ENCODE results near the gene GPATCH2. TPM values are rescaled to one million over a fixed set of nuclear protein-coding genes. Genes with fewer than 3 reads are reported as not detected.

GPATCH2 gene
- total and polyA plus RNA-seq, 10 of the 15 experiments (the other 5 are each of a cell fraction or from before 2014, with no cell fraction given), result 3.2 to 12.2 (median 5.4) TPM

- no peaks in the 10 kb centered on the region for H3K9me3 ChIP-seq (replicated peaks; ENCODE audit: control insufficient read depth, insufficient read depth, low read length)
- no peak overlapping the region for H3K4me2 ChIP-seq (ENCODE audit: control insufficient read depth, insufficient read depth)
- no peaks in the 10 kb centered on the region for H4K20me1 ChIP-seq (ENCODE audit: control insufficient read depth, insufficient read depth)
- in situ Hi-C loops (cut with MboI) (no loop called here), intact Hi-C loops (cut with micrococcal nuclease; ENCODE audit: unreplicated experiment) (no loop called here)
- ChIA-PET SMC1A (ENCODE audit: uncharacterized antibody, unreplicated experiment) (interaction anchor here (1.2 kb wide), 1 partner anchor 22 kb away, joined by 5 read pairs; no protein-coding TSS in a partner anchor), CTCF (no interaction called here), POLR2A (no interaction called here), RAD21 (ENCODE audit: unreplicated experiment) (no interaction called here)
- TF ChIP-seq TCF3 (IDR thresholded peaks at IDR 0.05; ENCODE audit: borderline replicate concordance, insufficient read depth, low read depth, low read length) (no peak), RELB (IDR thresholded peaks at IDR 0.05; ENCODE audit: low read depth) (no peak), RFX5 (IDR thresholded peaks at IDR 0.05; ENCODE audit: low read depth, low read length) (no peak), JUND (IDR thresholded peaks at IDR 0.05; ENCODE audit: low read depth, low read length) (no peak)
- H2AFZ ChIP-seq (ENCODE audit: control insufficient read depth, low read depth, low read length), result no peak overlapping the region
- no peak overlapping the region for H3K27ac ChIP-seq (ENCODE audit: control insufficient read depth, insufficient read depth)
- H3K27me3 ChIP-seq (replicated peaks in 1 of 2; ENCODE audit: control insufficient read depth in 2 of 2, insufficient read depth in 2 of 2, low read length in 1 of 2), result no peaks in the 10 kb centered on the region
- 95% methylated on average over 1 of the region's 1 CpG for WGBS (ENCODE audit: insufficient coverage, insufficient replicate concordance, low lambda C conversion rate, missing lambda C conversion rate)
- ATAC-seq, result no peak
- no peak for DNase-seq (ENCODE audit: low read depth, low spot score)
- no peaks in the 10 kb centered on the region for H3K79me2 ChIP-seq (ENCODE audit: control insufficient read depth, insufficient read depth, low read length)
- FAIRE-seq, result no peak
- H3K9ac ChIP-seq (ENCODE audit: control insufficient read depth, insufficient read depth, low read length), result no peak overlapping the region
- no peaks in the 10 kb centered on the region for H3K36me3 ChIP-seq (ENCODE audit: control insufficient read depth in 2 of 2, insufficient read depth in 2 of 2, low read length in 1 of 2)
- H3K4me3 ChIP-seq, result no peak overlapping the region
- no peaks in the 10 kb centered on the region; the same call in 1 of the 2 replicates for H3K4me1 ChIP-seq (ENCODE audit: control insufficient read depth, insufficient read depth, low read length)
- BruUV-seq (replicated peaks), result no TSS peak
Observed at GRCh38 chr1:217472915-217473314, 158.0 kb downstream of the GPATCH2 start.

- Histone ChIP-seq H3K36me3 (ENCODE audit: control insufficient read depth in 2 of 2, insufficient read depth in 2 of 2, low read length in 1 of 2) (no peaks in the 10 kb centered on the region), H3K9me3 (replicated peaks; ENCODE audit: control insufficient read depth, insufficient read depth, low read length) (no peaks in the 10 kb centered on the region), H3K4me1 (ENCODE audit: control insufficient read depth, insufficient read depth, low read length) (no peaks in the 10 kb centered on the region; the same call in 1 of the 2 replicates), H3K9ac (ENCODE audit: control insufficient read depth, insufficient read depth, low read length) (no peak overlapping the region), H3K27ac (ENCODE audit: control insufficient read depth, insufficient read depth) (no peak overlapping the region), H3K79me2 (ENCODE audit: control insufficient read depth, insufficient read depth, low read length) (no peaks in the 10 kb centered on the region), H3K4me3 (no peak overlapping the region), H3K27me3 (replicated peaks in 1 of 2; ENCODE audit: control insufficient read depth in 2 of 2, insufficient read depth in 2 of 2, low read length in 1 of 2) (no peaks in the 10 kb centered on the region), H3K4me2 (ENCODE audit: control insufficient read depth, insufficient read depth) (no peak overlapping the region), H2AFZ (ENCODE audit: control insufficient read depth, low read depth, low read length) (no peak overlapping the region), H4K20me1 (ENCODE audit: control insufficient read depth, insufficient read depth) (no peaks in the 10 kb centered on the region)
- intact Hi-C loops (cut with micrococcal nuclease; ENCODE audit: unreplicated experiment) (no loop called here), in situ Hi-C loops (cut with MboI) (no loop called here)
- ChIA-PET SMC1A (ENCODE audit: uncharacterized antibody, unreplicated experiment) (interaction anchor here (1.1 kb wide), 1 partner anchor 9 kb away, joined by 3 read pairs; no protein-coding TSS in a partner anchor), POLR2A (no interaction called here), RAD21 (ENCODE audit: unreplicated experiment) (no interaction called here), CTCF (no interaction called here)
- TF ChIP-seq CTCF (IDR thresholded peaks at IDR 0.05 in 2 of 3, conservative IDR thresholded peaks at IDR 0.05 in 1 of 3; ENCODE audit: control insufficient read depth in 2 of 3, extremely low read depth in 1 of 3, insufficient read depth in 1 of 3, low read depth in 3 of 3, low read length in 3 of 3) (no peak), REST (IDR thresholded peaks at IDR 0.05; ENCODE audit: low read depth, low read length) (no peak)
- BruUV-seq (replicated peaks), result no TSS peak
- ATAC-seq, result no peak
- no peak for DNase-seq (ENCODE audit: low read depth, low spot score)
- FAIRE-seq, result no peak
- 93% methylated on average over 1 of the region's 1 CpG for WGBS (ENCODE audit: insufficient coverage, insufficient replicate concordance, low lambda C conversion rate, missing lambda C conversion rate)
Observed at GRCh38 chr1:217471403-217471802, 159.5 kb downstream of the GPATCH2 start.

Data from GM12878 (cell line).